SH-SY5Y (cell line): ENCODE data around the gene HSPH1.

Source experiments
- GATA2 ChIP-seq: IDR thresholded peaks from 2 replicates; pipeline ENCODE4 v1.6.1; 2011; ENCODE audit warnings: mild to moderate bottlenecking, low read depth, low read length
- GATA3 ChIP-seq: IDR thresholded peaks from 2 replicates; pipeline ENCODE4 v1.6.1; 2011; ENCODE audit warnings: low read depth, mild to moderate bottlenecking, low read length, moderate library complexity

HSPH1 gene

GRCh38 chr13:31122143-31122542 is 39.6 kb downstream of the HSPH1 start:
- TF ChIP-seq GATA2 (no peak), GATA3 (no peak)

- no peak for TF ChIP-seq GATA2
- TF ChIP-seq GATA3 = no peak
Measured at GRCh38 chr13:31121379-31122140, 40.1 kb downstream of the HSPH1 start.

GRCh38 chr13:31119966-31120700 is 41.6 kb downstream of the HSPH1 start:
- no peak for TF ChIP-seq GATA3
- TF ChIP-seq GATA2 = no peak

GRCh38 chr13:31119526-31119925 is 42.2 kb downstream of the HSPH1 start:
- TF ChIP-seq GATA3 (no peak), GATA2 (no peak)

GRCh38 chr13:31116224-31116623 is 45.5 kb downstream of the HSPH1 start:
- no peak for TF ChIP-seq GATA2
- TF ChIP-seq GATA3 = no peak

GRCh38 chr13:31115616-31116015 is 46.1 kb downstream of the HSPH1 start:
- TF ChIP-seq GATA2 (no peak), GATA3 (no peak)

GRCh38 chr13:31114641-31115040 is 47.1 kb downstream of the HSPH1 start:
- TF ChIP-seq GATA3 (no peak), GATA2 (no peak)

- TF ChIP-seq GATA3 (no peak), GATA2 (no peak)
Measured at GRCh38 chr13:31111136-31111535, 50.6 kb downstream of the HSPH1 start.

GRCh38 chr13:31110617-31111016 is 51.1 kb downstream of the HSPH1 start:
- TF ChIP-seq GATA2 (no peak), GATA3 (no peak)

- TF ChIP-seq GATA3 (no peak), GATA2 (no peak)
Measured at GRCh38 chr13:31110169-31110568, 51.5 kb downstream of the HSPH1 start.

- TF ChIP-seq GATA2 (peak; percentile 49; the same call in 1 of the 2 replicates), GATA3 (peak; percentile 54; the same call in 1 of the 2 replicates)
Measured at GRCh38 chr13:31107109-31107508, 54.6 kb downstream of the HSPH1 start.

- TF ChIP-seq GATA3 = no peak
- no peak for TF ChIP-seq GATA2
Measured at GRCh38 chr13:31105856-31106255, 55.8 kb downstream of the HSPH1 start.

GRCh38 chr13:31105020-31105795 is 56.5 kb downstream of the HSPH1 start:
- TF ChIP-seq GATA3 (no peak), GATA2 (no peak)

- TF ChIP-seq GATA3 (no peak), GATA2 (no peak)
Measured at GRCh38 chr13:31102905-31103304, 58.8 kb downstream of the HSPH1 start.

- TF ChIP-seq GATA3 = no peak
- no peak for TF ChIP-seq GATA2
Measured at GRCh38 chr13:31101472-31102170, 60.1 kb downstream of the HSPH1 start.
